Measurements from ENCODE around the gene DGKB.

Gene DGKB

DNA sequence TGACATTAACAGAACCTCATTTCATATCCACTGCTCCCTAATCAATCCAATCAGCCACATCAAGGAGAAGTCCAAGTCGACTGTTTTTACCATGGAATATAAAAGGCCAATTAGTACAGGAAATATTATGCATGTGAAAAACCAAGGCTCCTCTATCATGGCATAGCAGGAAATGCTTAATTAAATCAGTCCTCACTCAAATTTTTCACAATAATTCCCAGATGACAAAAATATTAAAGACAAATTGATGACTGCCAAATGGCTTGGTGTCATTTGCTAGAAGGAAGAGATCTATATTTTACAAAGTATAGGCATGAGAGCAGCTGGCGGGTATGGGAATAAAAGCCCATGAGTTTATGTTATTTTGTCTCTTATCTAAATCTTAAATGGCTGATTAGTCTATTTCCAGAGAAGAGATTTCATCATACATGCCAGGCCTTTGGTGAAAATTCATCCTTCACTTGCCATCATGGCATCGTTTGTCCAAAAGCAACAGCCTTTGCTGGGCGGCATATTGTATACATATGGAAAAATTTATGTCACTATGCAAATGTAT is 219.6 kb downstream of the DGKB start:
- DNase-seq: no peak

DNA sequence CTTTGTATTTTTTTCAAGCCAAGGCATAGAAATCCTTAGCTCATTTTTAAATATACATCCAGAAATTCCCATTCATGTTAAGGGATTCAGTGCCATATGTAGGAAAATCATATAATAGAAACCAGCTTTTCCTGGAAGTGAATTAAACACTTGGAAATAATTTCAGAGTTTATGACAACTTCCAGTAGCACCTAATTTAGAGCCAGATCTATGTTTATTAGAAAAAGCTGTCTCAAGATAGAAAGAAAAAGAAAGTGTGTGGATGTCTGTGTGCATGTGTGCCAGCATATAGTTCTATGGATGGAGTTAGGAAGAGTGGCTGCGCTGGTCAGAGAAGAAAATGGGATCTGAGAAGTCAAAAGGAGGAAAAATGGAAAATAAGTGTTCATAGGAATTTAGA is 225.7 kb downstream of the DGKB start:
- no peak for DNase-seq

DNA sequence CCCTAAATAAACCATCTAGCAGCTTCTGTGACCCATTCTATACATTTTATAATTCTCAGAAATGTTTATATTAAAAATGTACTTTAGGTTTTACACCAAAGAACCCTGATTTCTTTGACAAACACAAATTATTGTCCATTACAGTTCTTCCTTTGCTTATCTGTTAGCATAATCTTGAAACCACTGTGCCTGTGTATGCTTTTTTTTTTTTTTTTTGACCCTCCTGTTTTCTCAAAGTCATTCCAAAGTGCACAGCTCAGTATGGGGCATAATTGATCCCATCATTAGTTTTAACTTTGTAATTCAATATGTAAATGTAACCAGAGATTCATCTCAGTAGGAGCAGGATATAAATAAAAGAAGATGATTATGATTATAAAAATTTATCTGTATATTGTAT is 229.3 kb downstream of the DGKB start:
- DNase-seq: no peak

DNA sequence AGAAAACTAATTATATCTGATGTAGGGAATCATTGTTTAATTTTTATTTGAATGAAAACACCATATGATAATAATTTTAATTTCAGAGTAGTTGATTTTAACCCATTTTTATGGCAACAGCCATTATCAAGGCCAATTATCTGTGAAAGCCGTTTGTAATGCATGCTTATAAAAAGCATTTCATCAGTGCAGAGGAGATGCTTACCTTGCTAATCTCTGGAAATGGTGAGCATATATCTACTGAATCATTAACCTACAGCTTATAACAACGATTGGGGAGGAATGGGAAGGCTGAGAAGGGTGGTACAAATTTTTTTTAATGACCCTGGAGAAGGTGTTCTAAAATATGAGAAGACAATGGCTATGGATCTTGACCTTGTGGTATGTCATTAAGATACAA is 235.6 kb downstream of the DGKB start:
- DNase-seq: no peak

DNA sequence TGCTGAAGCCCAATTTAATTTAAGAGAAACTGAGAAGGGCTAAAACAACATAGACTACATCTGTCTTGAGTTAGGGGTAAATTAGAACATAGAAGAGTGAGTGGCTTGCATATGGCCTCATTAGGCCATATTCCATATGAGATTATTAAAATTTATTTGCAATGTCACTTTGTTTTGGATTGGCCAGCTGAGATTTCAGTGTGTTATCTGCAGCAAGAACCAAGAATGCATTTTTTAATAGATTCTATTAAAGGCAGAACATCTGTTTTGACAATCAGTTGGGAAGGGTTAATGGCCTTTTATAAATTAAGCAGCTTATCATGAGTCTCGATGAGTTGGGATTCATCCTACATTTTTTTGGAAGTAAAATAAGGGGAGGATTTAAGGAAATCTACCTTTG is 236.2 kb downstream of the DGKB start:
- no peak for DNase-seq

DNA sequence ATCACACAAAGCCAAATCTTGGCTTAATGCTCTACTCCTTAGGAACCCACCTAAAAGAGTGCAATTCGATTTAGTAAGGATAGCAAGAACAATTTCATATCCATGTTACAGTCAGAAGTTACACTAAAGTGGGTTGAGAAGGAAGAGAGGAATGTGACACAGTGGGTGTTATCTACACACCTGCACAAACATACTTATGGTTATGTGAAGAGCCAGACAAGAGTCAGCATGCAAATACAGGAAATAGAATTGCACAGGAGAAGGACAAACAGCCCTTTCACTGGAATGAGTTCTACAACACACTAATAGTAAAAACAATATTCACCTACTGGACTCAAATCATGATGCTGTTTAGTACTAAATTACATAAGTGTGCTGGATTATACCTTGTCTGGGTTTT is 262.8 kb downstream of the DGKB start:
- no peak for DNase-seq

DNA sequence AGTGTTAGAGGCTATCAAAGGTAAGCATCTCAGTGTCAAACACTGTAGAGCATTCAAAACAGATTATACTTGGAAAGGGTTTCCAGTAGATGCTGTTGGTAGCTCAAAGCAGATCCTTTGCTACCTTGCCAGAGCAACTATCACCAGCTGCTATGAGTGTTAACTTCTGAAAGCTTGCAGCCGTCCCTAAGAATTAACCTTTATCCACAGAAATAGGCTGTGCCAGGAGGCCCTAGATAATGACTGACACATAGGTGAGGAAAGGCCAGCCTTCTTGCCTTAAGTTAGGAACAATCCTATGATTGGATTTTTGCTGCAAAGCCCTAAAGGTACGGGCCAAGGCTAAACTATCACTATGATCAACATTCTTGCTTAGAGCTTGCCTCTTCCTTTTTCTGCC is 263.2 kb downstream of the DGKB start:
- DNase-seq: no peak

DNA sequence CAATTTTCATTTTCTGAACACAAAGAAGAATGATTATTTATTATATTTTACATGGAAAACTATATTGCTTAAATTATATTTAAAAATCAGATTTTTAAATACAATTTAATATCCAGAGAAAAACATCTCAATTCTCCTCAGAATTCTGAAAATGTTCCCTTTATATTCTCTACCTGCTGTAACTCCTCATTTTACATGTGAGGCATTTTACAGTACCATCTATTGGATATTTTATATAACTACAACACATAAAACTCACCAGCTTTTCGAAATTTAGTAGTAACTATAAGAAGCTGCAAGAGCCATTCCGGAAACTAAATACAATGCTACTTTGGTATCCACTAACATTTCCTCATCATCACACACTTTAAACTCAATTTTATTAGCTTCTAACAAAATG is 264.6 kb downstream of the DGKB start:
- peak; percentile 25 for DNase-seq

DNA sequence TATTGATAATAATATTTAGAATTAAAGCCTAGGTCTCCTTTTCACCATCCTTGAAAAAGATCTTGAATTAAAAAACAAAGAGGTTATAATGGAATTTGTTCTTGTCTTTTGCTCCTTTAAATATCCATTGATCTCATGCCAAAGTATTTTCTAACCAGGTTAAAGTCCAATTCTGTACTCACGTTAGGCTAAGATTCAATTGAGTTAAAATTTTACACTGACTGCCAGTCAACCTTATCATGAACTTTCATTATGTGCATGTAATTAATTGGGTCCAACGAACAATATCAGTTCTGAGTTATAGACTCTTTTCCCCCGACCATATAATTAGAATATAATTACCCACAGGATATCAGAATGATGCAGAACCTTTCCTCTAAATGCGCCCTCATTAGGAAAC is 266.6 kb downstream of the DGKB start:
- DNase-seq: no peak

DNA sequence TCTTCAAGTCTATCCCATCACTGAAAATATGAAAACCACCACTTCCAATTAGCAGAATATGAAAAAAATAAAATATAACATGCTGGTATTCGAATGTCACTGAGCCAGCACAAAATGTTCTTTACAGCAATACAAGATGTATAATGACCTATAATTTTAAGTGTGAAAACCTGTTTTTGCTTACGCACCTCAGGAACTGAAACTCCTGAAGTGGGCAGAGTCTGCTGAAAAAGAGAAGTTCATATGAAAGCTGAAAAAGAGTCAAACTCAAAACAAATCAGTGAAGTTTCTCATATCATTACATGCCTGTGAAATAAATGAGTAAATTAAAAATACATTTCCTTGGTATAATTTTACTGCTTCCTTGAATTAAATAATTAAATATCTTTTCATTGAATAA is 272.5 kb downstream of the DGKB start:
- DNase-seq: no peak

DNA sequence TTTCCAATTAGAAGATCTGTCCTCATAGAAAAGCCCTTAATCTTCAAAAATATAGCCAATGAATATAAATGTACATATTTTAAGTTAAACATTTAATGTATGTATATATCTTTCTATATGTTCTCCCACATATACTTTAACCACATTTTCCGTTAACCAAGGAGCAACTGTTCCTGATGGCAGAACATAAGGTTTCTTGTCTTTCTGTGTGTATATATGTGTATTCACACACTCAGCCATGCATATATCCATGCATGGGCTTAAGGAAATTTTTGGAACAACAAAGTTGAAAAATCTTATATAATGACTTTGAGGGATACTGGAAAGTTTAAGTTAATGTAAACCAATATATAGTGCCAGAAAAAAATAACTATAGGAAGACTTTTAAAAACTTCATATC is 274.0 kb downstream of the DGKB start:
- DNase-seq: no peak

DNA sequence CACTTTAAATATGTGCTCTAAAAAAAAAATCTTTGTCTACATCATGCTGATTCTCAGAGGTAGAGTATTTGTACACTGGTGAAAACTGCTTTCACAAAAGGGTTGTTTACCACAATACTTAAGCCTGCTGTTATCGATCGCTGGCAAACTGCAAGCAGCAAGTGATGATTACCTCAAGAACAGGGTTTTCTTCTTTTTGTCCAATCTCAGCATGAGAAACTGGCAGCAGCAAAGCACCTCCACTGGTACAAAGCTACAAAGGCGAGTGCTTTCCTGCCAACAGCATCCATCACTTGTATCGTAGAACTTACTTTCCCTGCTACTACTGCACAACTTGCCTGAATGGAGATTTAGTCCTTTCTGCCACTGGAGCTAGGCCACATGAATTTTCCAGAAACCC is 276.5 kb downstream of the DGKB start:
- DNase-seq: no peak

DNA sequence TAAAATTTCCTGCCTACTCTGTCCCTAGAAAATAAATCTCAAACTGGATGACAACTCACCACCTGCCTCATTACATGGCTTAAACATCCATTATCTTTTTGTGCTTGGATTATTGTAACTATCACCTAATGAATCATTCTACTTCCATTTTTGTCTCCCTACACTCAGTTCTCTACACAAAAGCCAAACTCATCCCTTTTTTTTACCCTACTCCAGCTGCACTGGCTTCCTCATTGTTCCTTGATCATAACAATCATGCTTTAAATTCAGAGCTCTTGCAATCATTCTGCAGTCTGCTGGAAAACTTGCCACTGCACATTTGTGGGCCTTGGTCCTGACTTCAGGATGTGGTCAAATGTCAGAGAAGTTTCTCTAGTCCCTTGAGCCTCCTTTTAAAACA is 280.0 kb downstream of the DGKB start:
- no peak for DNase-seq

DNA sequence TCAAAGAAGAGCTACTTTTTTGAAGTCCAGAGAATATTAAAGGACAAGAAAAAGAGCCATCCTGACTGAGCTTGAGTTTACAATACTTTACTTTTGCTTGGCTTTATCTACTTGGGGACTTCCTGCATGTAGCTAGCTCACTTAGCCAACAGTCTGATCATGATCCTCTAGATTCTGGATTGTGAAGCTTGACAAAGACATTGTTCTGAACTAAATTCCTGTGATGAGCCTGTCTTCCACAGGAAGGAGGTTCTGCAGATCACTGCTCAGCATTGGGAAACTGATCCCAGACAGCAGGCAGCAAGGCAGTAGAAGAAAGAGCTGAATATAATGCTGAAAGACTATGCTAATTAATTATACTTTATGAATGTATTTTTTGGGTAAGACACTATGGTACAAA is 296.4 kb downstream of the DGKB start:
- DNase-seq: peak; percentile 18

DNA sequence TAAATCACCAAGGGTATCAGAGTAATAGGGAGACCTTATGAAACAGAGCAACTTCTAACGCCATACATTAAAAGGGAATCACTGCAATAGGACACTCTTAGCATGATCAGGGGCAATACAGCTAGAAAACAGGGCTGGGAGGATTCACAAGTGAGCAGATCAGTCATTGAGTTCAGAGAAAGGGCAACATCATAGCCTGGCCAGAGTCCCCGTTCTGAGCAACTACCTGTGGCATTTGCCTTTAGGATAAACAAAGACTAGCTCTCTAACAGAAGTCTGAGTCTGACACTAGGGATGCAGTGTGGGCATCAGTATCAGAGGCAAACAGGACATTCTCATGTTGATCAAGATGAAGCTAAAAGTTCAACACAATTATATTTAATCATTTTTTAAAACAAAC is 297.9 kb downstream of the DGKB start:
- no peak for DNase-seq

DNA sequence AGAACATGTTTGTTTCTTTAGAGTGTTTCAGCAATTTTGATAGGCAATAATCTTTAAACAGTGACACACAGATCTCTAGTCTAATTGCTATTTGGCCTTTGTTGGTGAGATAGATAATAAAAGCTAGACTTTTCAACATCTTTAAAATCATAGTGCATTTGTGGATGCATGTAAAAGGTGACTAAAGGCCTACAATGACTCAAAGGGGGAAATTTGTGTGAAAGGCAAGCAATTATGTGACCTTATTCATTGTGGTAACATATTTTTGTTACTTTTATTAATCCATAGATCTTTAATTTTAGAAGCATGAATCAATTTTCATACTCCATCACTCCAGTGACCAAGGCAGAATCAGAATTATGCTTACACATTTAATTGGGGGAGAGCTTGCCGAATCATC is 299.7 kb downstream of the DGKB start:
- no peak for DNase-seq

DNA sequence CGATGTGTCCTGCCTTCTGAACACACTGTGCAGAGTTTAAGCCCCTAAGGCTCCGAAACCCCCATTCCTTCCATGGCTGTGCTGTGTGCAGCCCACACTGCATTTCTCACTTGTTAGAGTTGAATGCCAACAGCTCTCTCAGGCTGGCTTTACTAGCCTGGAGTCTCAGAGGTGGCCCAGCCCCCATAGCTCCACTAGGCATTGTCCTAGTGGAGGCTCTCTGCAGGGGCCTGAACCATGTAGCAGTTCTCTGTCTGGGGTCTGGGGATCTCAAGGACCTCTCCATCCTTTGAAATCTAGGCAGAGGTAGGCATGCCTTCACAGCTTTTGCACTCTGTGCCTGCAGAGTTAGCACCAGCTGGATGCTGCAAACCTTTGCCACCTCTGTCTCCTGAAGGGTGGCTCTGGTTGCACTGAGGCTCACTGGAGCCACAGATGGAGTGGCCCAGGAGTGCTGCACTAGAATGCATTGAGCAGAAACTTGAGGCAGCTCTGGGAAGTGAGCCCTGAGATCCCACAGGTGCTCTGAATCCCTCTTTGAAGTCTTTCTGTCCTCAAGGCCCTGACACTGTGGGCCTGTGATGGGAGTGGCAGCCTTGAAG is 301.7 kb downstream of the DGKB start:
- no peak for DNase-seq

DNA sequence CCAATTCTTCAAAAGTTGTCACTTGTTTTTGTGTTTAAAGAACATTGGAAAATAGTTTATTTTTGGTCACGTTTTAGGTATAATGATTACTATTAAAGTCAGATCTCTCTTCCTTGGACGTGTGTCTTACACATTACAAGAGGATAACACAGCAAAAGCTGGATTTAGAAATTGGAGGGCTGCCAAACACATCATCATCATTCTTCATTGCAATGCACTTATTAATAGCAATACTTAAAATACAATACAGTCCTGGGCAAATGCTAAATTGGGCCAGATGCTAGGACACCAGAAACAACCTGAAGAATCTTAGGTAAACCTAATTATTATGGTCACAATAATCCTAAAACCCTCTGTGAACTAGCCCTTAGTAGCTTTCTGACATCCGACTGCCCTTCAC is 303.6 kb downstream of the DGKB start:
- DNase-seq: no peak

DNA sequence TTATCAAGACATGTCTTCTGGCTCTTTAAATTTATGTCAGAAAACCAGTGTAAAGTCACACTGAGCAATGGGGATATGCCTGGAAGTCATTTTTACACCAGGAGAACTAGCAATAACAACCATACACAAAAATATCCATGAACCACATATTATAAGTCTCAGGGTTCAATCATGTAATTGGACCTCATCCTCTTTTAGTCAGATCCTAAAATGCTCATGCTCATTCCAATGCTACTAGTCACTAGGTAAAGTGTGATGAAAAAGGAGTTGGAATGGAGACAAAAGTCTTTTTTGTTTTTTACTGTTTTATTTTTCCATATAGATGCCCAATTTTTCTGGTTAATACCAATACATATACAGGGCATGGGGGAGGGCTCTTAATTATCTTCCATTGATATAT is 306.1 kb downstream of the DGKB start:
- no peak for DNase-seq

DNA sequence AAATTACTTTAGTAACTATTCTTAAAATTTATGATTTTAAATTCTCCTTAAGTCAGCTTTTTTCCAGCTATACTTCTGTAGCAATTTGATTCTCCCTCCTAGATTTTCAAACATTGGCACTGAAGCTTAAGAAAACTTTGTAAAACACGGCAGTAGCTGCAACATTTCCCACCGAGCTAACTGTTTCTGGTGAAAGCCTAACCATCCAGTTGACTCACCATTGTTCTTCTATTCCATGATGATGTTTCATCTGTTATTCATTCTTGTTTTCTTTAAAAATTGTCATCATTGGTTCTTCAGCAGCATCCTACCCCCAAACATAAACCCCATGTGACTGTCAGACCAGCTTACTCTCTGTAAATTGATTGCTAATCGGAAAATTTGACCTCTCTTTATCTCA is 312.3 kb downstream of the DGKB start:
- no peak for DNase-seq

DNA sequence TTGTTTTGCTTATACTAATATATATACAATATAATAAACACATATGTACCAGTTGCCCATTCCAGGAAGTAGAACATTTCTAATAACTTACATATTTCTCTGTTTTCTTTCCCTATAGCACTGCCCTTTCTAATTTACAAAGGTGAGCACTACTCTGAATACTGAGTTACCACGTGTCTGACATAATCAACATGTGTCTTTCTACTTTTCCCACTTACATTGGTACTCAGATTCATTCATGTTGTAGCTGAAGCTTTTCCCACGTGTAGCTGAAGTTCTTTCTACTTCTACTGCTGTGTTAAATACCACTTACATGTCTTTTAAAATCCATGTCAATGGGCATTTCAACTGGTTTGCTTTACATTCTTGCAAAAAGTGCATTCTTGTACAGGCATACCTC is 317.3 kb downstream of the DGKB start:
- DNase-seq: peak; percentile 1

DNA sequence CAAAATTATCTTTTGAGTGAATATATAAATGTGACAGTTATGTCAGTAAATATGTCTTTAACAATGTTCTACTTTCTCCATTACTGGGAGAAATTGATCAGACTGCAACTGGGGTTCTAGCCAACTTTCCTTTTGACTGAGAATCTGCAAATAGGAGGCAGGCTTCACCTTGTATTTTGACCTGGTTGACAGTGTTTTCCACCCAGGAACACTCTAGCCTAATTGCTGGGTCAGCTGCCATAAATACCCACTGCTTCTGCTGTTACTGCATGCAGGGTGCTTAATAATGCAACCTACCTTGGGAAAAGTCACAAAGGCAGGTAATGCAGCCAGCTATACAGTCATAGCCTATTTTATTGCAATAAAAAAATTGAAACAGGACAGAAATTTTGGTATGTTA is 319.0 kb downstream of the DGKB start:
- DNase-seq: no peak

DNA sequence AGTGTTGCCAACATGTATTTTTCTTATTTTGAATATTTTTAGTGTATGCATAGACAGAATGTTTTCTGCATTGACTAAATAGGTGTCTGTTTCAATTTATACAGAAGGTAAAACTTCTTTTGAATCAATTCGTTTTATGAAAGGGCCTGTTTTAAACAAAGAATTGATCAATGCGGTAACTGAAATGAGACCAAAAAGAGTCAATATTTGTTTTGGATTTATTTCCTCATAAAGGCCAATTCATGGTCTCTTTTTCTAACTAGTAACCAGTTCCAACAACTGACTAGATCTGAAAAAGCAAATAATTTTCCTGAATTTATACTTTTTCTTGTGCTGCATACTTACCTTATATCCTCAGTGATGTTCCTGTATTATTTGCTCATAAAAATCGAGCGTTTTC is 320.5 kb downstream of the DGKB start:
- DNase-seq: no peak

DNA sequence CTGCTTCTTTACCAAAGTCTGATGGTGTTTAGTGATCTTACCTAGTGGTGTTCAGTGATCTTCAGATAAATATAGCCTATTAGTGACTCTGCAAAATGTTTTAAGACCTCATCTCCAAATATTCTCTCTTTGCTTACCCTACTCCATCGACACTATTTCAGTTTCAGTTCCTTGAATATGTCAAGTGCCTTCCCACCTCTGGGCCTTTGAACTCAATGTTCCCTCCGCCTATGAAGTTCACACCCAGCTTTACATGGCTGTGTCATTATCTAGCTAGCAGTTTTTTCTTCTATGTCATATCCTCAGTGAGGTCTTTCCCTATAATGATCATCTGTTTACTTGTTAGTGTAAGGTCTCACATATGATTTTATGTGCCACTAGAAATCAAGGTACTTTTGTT is 322.6 kb downstream of the DGKB start:
- DNase-seq: no peak

DNA sequence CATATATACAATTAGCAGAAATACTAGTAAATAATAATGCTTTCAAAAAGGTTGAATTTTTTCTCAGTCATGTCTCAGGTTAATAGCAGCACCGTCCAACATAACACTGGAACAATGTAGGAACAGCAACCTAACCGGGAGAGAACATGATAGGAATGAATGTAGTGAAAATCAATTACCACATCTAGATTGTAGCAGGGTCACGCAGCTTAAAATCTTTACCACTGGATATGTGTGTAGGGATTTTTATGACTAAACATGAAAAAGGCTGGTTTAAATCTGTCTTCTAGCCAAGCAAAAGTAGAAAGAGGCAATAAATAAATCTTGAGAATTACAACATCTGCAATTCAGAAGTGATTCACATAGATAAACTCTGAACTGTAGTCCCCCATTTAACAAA is 326.0 kb downstream of the DGKB start:
- no peak for DNase-seq

All from OCI-M1 (cell line).